ENCODE measurements around the gene STEEP1. TPM values are rescaled to one million over a fixed set of nuclear protein-coding genes. Genes with fewer than 3 reads are reported as not detected.

The STEEP1 gene
- total RNA-seq = 12.6 TPM
- long read RNA-seq = 0 reads

GRCh38 chrX:119565107-119565663, at the start of gene STEEP1:
Gene STEEP1, minus strand, starts transcription at chrX:119565409. Its CDS starts 54 bp downstream, at chrX:119565355.
- ATAC-seq (peak; percentile 95), DNase-seq (ENCODE audit: missing footprints) (peak; percentile 94)
- intact Hi-C loops (cut with DNase I) = no loop called here

GRCh38 chrX:119614776-119615175, 49.6 kb upstream of the STEEP1 start:
- intact Hi-C loops (cut with DNase I) = no loop called here
- ATAC-seq (no peak), DNase-seq (ENCODE audit: missing footprints) (no peak)

DNA sequence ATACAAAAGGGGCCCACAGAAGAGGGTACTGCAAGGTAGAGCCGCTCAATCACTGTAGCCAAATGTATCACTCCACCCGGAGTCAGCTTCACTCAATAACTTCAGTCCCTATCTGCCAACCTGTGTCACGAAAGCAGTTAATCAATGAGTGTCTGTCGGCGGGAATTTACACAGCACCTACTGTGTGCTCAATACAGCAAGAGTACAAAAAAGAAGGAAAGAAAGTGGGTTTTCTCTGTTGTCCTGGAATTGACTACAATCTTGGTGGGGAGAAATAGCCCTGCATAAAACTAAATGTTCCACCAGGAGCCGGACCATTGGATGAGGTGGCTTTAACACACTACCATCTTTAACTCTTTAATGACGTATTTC, 41.8 kb upstream of the STEEP1 start:
- ATAC-seq = no peak
- no peak for DNase-seq (ENCODE audit: missing footprints)
- intact Hi-C loops (cut with DNase I) = loop anchor here (5.0 to 10.0 kb wide), 3 partner anchors 80 to 125 kb away; no protein-coding TSS in a partner anchor

DNA sequence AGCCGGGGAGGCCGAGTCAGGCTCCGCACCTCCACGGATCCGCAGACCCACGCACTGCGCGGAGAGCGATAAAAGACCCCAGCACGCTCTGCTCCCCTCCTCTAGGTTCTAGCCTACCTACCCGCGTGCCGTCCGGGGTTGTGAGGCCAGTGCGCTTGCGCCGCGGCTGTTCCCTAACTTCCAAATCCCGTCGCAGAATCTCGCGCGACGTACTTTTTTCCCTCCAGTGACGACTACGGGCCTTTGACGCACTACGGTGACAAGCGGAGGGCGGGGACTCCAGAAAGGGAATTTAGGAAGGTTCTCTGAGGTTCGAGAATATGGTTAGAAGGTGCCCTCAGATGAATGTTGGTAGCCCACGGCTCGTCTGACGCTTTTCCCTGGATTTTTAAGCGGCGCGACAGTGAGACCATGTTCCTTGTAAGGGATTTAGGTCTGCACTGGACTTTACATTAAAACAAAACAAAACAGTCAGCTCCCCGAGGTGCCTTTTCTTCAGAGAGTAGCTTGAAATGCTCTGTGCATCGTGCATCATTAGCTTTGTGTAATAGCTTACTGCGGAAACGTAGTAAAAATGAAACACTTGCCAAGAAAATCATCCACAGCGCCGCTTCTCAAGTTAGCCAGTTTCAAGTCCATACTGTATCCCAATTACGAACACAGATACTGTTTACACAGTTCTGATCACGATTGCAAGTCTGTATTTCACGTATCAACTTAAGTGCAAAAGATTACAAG, 41.2 kb upstream of the STEEP1 start, which contains the start of gene NKRF:
Gene NKRF, minus strand, starts transcription at position 145 of the 738 bp plus-strand sequence.
- DNase-seq (ENCODE audit: missing footprints) (peak; percentile 97), ATAC-seq (peak; percentile 96)
- intact Hi-C loops (cut with DNase I) = loop anchor here (1.0 to 10.0 kb wide), 4 partner anchors 81 to 185 kb away; partner anchors contain the start of gene RPL39

GRCh38 chrX:119605464-119606279, 40.5 kb upstream of the STEEP1 start:
- intact Hi-C loops (cut with DNase I) = loop anchor here (1.0 to 10.0 kb wide), 4 partner anchors 82 to 186 kb away; partner anchors contain the start of gene RPL39
- ATAC-seq = peak; percentile 65
- DNase-seq (ENCODE audit: missing footprints) = no peak

DNA sequence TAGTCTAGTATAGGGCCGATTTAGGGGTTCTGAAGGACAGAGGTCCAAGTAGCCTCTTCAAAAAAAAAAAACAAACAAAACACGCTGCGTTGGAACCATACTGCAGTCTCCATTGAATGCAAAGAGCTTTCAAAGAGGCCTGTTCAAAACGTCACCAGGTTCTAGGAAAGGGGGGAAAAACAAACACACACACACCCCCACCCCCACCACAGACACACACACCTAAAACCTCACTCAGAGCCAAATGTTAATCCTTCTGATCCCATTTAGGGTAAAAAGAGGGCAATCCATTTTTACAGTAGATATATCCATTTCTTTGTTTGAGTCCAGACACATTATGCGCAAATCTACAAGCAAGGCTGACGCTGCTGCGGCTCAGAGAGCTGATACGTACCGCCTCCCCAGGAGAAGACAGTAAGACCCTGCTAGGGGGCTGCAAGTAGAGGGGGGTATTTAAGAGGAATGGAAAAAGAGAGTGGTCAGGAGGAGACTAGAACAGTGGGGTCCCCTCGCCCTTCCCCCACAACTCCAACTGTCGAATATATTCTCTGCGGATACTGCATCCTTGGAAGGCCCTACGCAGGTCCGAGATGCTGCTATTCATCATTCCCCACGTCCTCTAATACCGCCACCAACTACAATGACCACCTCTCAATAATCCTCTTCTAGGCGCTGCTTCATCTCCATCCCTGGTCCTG, 39.7 kb upstream of the STEEP1 start:
- no peak for ATAC-seq
- intact Hi-C loops (cut with DNase I) = loop anchor here (5.0 to 10.0 kb wide), 3 partner anchors 82 to 127 kb away; no protein-coding TSS in a partner anchor

DNA sequence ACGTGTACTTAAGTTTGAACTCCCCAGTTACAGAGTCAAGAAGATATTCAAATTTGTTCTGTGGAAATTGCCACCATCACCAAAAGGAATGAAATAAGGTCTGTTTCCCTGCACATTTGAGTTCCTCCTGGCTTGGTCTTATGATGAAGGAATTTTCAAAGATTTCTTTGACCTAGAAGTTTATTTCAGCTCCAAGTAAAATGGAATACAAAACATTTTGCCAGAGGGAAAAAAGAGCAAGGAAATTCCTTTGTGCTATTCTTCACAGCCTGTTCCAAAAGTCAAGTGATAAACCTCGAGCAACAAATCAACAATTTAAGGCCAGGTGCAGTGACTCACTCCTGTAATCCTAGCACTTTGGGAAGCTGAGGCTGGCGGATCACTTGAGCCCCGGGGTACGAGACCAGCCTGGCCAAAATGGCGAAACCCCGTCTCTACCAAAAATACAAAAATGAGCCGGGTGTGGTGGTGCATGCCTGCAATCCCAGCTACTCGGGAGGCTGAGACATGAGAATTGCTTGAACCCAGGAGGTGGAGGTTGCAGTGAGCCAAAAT, 37.6 kb upstream of the STEEP1 start:
- intact Hi-C loops (cut with DNase I) = loop anchor here (10.0 kb wide), 1 partner anchor 88 kb away; no protein-coding TSS in a partner anchor
- no peak for DNase-seq (ENCODE audit: missing footprints)

More for the DNA sequence above, 39.7 kb upstream of the STEEP1 start:
- DNase-seq (ENCODE audit: missing footprints) = peak; percentile 48

DNA sequence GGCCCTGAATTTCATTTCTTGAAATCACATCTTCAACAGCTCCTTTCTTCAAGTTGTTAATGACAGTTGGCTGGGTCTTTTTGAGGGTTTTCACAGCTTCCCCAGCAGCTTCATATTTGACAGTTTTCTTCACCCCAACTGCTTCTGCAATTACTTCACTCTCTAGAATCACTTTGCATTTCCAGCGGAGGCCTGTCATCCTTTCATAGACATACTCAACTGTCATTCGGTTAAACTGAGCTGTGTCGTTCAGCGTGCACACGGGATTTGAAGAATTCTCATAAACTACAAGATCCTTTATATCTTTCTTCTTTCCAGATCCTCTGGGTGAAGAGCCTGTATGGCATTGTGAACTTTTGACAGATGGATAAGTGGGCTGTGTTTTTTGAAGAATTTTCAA, 24.6 kb upstream of the STEEP1 start:
- intact Hi-C loops (cut with DNase I) = no loop called here
- DNase-seq (ENCODE audit: missing footprints) (no peak), ATAC-seq (no peak)

More for the DNA sequence above, 37.6 kb upstream of the STEEP1 start:
- ATAC-seq = no peak

DNA sequence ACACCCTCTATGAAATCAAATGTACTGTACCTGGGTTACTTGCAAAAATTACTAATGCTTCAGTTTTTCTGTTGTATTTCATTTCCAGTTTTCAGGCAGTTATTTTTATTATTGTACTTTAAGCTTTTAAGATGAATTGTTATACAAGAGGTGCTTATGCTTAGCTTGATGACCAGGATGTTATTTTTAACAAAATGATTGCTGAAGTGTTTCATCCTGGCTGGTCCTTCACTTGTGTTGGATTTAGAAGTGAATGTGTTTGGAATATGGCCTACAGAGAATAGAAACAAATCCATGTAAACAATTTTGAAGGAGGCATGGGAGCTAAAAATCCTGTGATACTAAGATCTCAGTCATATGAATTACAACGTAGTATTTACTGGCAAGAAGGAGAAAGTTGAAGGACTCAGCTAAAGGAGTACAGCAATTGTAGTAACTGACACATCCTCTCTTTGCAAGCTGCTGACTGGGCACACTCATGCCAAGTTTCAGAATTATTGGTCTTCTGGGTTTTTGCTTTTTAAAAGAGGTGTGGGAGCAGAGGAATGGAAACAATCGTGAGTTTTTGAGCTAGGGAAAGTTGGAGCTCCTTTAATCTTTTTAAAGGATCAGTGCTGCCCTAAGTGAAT, 18.3 kb upstream of the STEEP1 start:
- DNase-seq (ENCODE audit: missing footprints) (no peak), ATAC-seq (no peak)
- intact Hi-C loops (cut with DNase I) = no loop called here

DNA sequence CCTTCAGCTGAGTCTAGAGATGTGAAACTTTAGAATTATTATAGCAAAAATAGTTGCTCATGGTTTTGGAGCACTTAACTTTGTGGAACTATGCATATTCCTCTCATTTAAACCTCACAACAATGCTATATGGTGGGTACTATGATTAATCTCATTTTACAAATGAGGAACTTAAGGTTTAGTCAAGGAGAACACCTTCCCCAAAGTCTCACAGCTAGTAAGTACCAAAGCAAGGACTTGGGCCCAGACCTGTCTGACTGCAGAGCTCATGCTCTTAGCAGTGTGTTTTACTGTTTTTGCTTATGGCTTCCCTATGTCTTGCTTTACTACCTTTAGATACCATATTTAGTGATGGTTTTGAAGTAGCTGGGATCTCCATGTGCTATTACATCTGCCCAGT, 14.2 kb upstream of the STEEP1 start:
- intact Hi-C loops (cut with DNase I) = no loop called here

DNA sequence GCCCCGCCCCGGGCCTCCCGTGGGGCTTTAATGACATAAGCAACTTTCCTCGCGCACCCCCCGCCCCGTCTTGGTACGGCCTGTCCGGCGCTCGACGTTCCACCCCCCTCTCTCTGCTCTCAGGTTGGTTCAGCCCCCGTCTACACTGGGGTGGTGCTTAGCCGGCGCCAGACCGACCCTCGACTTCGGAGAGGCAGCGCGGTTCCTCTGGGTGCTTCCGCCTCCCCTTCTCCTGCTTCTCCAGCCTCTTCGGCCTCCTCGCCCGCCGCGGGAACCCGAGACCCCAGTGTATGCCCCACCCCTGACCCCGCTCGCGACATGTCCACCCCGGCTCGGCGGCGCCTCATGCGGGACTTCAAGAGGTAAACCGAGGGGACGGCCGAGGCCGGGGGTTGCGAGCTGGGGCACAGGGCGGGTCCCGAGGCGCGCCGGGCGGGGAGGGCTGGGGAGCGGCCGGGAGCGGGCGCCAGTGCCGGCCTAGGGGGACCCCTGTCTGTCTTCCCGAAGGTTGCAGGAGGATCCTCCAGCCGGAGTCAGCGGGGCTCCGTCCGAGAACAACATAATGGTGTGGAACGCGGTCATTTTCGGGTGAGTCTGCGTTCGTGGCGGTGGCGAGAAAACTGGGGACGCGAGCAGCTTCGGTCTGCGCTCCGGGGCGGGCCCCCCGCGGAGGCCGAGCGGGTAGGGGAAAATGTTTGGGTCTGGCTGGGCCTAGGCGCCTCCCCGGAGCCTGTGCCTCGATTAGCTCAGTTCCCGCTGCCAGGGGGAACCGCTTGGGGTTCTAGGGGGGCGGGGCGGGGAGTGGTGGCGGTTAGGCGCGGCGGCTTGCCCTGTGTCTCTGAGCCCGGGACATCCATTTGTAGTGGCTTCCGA, 9.4 kb upstream of the STEEP1 start, which contains the start of gene UBE2A:
Gene UBE2A, plus strand, starts transcription at position 170 of the 873 bp plus-strand sequence. Its CDS starts 149 bp downstream, at position 319.
- peak; percentile 97 for DNase-seq (ENCODE audit: missing footprints)
- intact Hi-C loops (cut with DNase I) = loop anchor here (5.0 kb wide), 1 partner anchor 298 kb away; the partner anchor contains the start of genes NDUFA1 and RNF113A
- peak; percentile 98 for ATAC-seq

More for the DNA sequence above, 14.2 kb upstream of the STEEP1 start:
- ATAC-seq (no peak), DNase-seq (ENCODE audit: missing footprints) (no peak)

- intact Hi-C loops (cut with DNase I) = loop anchor here (5.0 kb wide), 1 partner anchor 298 kb away; the partner anchor contains the start of genes NDUFA1 and RNF113A
- DNase-seq (ENCODE audit: missing footprints) = no peak
- peak; percentile 45 for ATAC-seq
Measured at GRCh38 chrX:119573840-119574393, 8.7 kb upstream of the STEEP1 start.

DNA sequence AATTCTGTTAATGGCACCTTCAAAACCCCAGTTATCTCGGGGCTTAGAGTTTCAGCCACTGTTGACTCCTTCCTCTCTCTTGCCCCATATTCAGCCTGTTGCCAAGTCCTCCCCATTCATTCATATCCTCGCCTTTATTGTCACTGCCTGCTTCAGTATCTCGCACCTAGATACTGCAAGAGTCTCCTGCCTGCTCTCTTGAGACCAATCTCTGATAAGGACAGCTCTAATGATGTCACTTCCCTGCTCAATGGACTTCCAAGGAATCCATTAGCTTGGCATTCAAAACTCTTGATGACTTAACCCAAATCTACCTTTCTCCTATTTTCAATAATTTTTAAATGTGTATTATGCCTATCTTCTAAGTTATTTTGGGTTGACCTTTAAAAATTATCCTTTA, 8.0 kb upstream of the STEEP1 start:
- intact Hi-C loops (cut with DNase I) = loop anchor here (5.0 kb wide), 1 partner anchor 299 kb away; the partner anchor contains the start of genes NDUFA1 and RNF113A
- no peak for DNase-seq (ENCODE audit: missing footprints)
- no peak for ATAC-seq

GRCh38 chrX:119570351-119570835, 5.2 kb upstream of the STEEP1 start:
- intact Hi-C loops (cut with DNase I) = loop anchor here (5.0 kb wide), 1 partner anchor 302 kb away; the partner anchor contains the start of genes NDUFA1 and RNF113A
- DNase-seq (ENCODE audit: missing footprints) (no peak), ATAC-seq (no peak)

- intact Hi-C loops (cut with DNase I) = no loop called here
- ATAC-seq (no peak), DNase-seq (ENCODE audit: missing footprints) (no peak)
Measured at GRCh38 chrX:119552508-119552907, 12.7 kb downstream of the STEEP1 start.

Measured in Right ventricle myocardium inferior (tissue), 1 donor.